COLO668 (cell line): ENCODE measurements around the gene CNNM2.
"Not testable (repeated sequence)": the region's sequence is repeated elsewhere in the genome, so short reads cannot be mapped to it uniquely, and the experiment has no call there.

Experiments used
- DNase-seq: peaks from one replicate; lab custom pipeline; 2025; ENCODE audit not compliant: unreplicated experiment; lab: John Stamatoyannopoulos, UW

The CNNM2 gene

GRCh38 chr10:102965311-102965851, 47.3 kb downstream of the CNNM2 start:
- no peak for DNase-seq

- DNase-seq: no peak
Measured at GRCh38 chr10:102967123-102967522, 49.0 kb downstream of the CNNM2 start.

GRCh38 chr10:102970562-102971340, 52.7 kb downstream of the CNNM2 start:
- no peak for DNase-seq

GRCh38 chr10:102975483-102976379, 57.6 kb downstream of the CNNM2 start:
- no peak for DNase-seq

GRCh38 chr10:102976380-102976726, 58.3 kb downstream of the CNNM2 start:
- not testable (repeated sequence) for DNase-seq

- DNase-seq: no peak
Measured at GRCh38 chr10:102982296-102982695, 64.2 kb downstream of the CNNM2 start.

- no peak for DNase-seq
Measured at GRCh38 chr10:102984086-102984485, 66.0 kb downstream of the CNNM2 start.

- DNase-seq: no peak
Measured at GRCh38 chr10:102985811-102986210, 67.7 kb downstream of the CNNM2 start.

- no peak for DNase-seq
Measured at GRCh38 chr10:102988404-102989314, 70.6 kb downstream of the CNNM2 start.

- DNase-seq: no peak
Measured at GRCh38 chr10:102994531-102995295, 76.6 kb downstream of the CNNM2 start.

GRCh38 chr10:102996876-102997275, 78.8 kb downstream of the CNNM2 start:
- DNase-seq: no peak

GRCh38 chr10:102997998-102998397, 79.9 kb downstream of the CNNM2 start:
- DNase-seq: no peak

- no peak for DNase-seq
Measured at GRCh38 chr10:102998399-102998907, 80.4 kb downstream of the CNNM2 start.

GRCh38 chr10:103000050-103000449, 82.0 kb downstream of the CNNM2 start:
- not testable (repeated sequence) for DNase-seq

- no peak for DNase-seq
Measured at GRCh38 chr10:103007017-103007416, 88.9 kb downstream of the CNNM2 start.

GRCh38 chr10:103013416-103013815, 95.3 kb downstream of the CNNM2 start:
- DNase-seq: no peak

- no peak for DNase-seq
Measured at GRCh38 chr10:103019425-103019824, 101.3 kb downstream of the CNNM2 start.

- DNase-seq: no peak
Measured at GRCh38 chr10:103021150-103021899, 103.2 kb downstream of the CNNM2 start.

- no peak for DNase-seq
Measured at GRCh38 chr10:103021900-103022293, 103.8 kb downstream of the CNNM2 start.
